ENCODE results near the gene TWIST1. TPM values are rescaled to one million over a fixed set of nuclear protein-coding genes. Genes with fewer than 3 reads are reported as not detected.

TWIST1 gene
- total RNA-seq, 3 donors from 2014 or later, result 0.36 to 1.3 TPM; not detected in 1

GRCh38 chr7:19116121-19117090 is 1.0 kb downstream of the TWIST1 start:
- Histone ChIP-seq H3K4me3 (no peak overlapping the region), H3K9me3 (no peaks in the 10 kb centered on the region), H3K36me3 (ENCODE audit: low read depth) (no peaks in the 10 kb centered on the region), H3K4me1 (ENCODE audit: low read depth) (peaks cover 3% of the 10 kb centered on the region)
- intact Hi-C loops (cut with DNase I, micrococcal nuclease), result no loop called here
- TF ChIP-seq, protein P1, sequence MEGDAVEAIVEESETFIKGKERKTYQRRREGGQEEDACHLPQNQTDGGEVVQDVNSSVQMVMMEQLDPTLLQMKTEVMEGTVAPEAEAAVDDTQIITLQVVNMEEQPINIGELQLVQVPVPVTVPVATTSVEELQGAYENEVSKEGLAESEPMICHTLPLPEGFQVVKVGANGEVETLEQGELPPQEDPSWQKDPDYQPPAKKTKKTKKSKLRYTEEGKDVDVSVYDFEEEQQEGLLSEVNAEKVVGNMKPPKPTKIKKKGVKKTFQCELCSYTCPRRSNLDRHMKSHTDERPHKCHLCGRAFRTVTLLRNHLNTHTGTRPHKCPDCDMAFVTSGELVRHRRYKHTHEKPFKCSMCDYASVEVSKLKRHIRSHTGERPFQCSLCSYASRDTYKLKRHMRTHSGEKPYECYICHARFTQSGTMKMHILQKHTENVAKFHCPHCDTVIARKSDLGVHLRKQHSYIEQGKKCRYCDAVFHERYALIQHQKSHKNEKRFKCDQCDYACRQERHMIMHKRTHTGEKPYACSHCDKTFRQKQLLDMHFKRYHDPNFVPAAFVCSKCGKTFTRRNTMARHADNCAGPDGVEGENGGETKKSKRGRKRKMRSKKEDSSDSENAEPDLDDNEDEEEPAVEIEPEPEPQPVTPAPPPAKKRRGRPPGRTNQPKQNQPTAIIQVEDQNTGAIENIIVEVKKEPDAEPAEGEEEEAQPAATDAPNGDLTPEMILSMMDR (IDR thresholded peaks at IDR 0.05), result no peak
- ATAC-seq (peak; percentile 34), DNase-seq (no peak)

DNA sequence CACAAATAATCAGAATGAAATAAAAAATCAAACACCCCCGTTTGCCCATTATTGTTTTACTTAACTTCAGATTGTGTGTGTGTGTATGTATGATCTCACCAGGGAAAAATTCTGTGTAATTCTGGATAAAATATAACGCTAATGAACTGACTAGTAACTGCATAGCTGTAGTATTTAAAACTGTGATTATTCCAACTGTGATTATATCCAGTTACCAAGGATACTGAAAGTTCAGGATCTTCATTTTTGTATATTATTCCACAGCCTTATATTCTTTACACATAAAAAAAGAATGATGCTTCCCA is 2.9 kb downstream of the TWIST1 start:
- Histone ChIP-seq H3K36me3 (ENCODE audit: low read depth) (no peaks in the 10 kb centered on the region), H3K9me3 (no peaks in the 10 kb centered on the region), H3K4me1 (ENCODE audit: low read depth) (peaks cover 3% of the 10 kb centered on the region), H3K4me3 (no peak overlapping the region)
- ATAC-seq, result no peak
- TF ChIP-seq, protein P1 (IDR thresholded peaks at IDR 0.05), result no peak
- no peak for DNase-seq
- intact Hi-C loops (cut with DNase I, micrococcal nuclease), result no loop called here

- peaks cover 3% of the 10 kb centered on the region for H3K4me1 ChIP-seq (ENCODE audit: low read depth)
- H3K4me3 ChIP-seq, result no peak overlapping the region
- no peaks in the 10 kb centered on the region for H3K9me3 ChIP-seq
- no peaks in the 10 kb centered on the region for H3K36me3 ChIP-seq (ENCODE audit: low read depth)
- ATAC-seq (no peak), DNase-seq (no peak)
- intact Hi-C loops (cut with DNase I, micrococcal nuclease), result no loop called here
- TF ChIP-seq, protein P1 (IDR thresholded peaks at IDR 0.05), result no peak
Observed at GRCh38 chr7:19113855-19114550, 3.4 kb downstream of the TWIST1 start.

- no peak overlapping the region for H3K4me3 ChIP-seq
- peaks cover 3% of the 10 kb centered on the region for H3K4me1 ChIP-seq (ENCODE audit: low read depth)
- TF ChIP-seq, protein P1 (IDR thresholded peaks at IDR 0.05), result no peak
- H3K9me3 ChIP-seq, result no peaks in the 10 kb centered on the region
- ATAC-seq (no peak), DNase-seq (no peak)
- no peaks in the 10 kb centered on the region for H3K36me3 ChIP-seq (ENCODE audit: low read depth)
- intact Hi-C loops (cut with DNase I, micrococcal nuclease), result no loop called here
Observed at GRCh38 chr7:19113002-19113350, 4.5 kb downstream of the TWIST1 start.

GRCh38 chr7:19112274-19113001 is 5.0 kb downstream of the TWIST1 start:
- TF ChIP-seq, protein P1 (IDR thresholded peaks at IDR 0.05), result no peak
- no peaks in the 10 kb centered on the region for H3K36me3 ChIP-seq (ENCODE audit: low read depth)
- intact Hi-C loops (cut with DNase I, micrococcal nuclease), result no loop called here
- ATAC-seq, result no peak
- no peak overlapping the region for H3K4me3 ChIP-seq
- H3K9me3 ChIP-seq, result no peaks in the 10 kb centered on the region
- H3K4me1 ChIP-seq (ENCODE audit: low read depth), result peaks cover 2% of the 10 kb centered on the region
- DNase-seq, result no peak
